ENCODE measurements around the gene PPP5C. TPM values are rescaled to one million over a fixed set of nuclear protein-coding genes. Genes with fewer than 3 reads are reported as not detected.

PPP5C gene
- polyA plus RNA-seq, 1 donor from 2014 or later, result 99.3 TPM

DNA sequence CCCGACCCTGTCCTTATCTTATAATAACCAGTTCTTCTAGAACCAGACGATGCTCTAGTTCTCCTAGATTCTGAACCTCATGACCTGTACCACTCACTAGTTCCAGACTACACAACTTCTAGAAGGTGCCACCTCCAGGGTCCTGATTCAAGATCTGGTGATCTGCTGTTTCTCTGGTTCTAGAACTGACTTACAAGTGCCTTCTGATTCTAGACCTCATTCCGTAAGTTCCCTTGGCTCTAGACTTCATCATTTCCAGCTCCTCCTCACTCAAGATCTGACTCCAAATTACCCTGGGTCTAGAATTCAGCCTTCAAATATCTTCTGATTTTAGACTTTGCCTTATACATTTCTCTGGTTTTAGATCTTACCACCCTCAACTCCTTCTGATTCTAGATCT is 5.0 kb upstream of the PPP5C start:
- Histone ChIP-seq H3K27ac (ENCODE audit: low read length) (no peak overlapping the region), H3K9me3 (ENCODE audit: low read length) (no peaks in the 10 kb centered on the region), H4K20me1 (ENCODE audit: insufficient read depth) (no peaks in the 10 kb centered on the region), H3K9me2 (ENCODE audit: insufficient read depth, low read length) (no peaks in the 10 kb centered on the region), H3K36me3 (ENCODE audit: insufficient read depth, low read length) (no peaks in the 10 kb centered on the region), H3K27me3 (ENCODE audit: insufficient read depth, low read depth, low read length) (no peaks in the 10 kb centered on the region), H3K79me2 (replicated peaks; ENCODE audit: insufficient read depth, low read length) (peaks cover under 1% of the 10 kb centered on the region), H3K9ac (ENCODE audit: low read length) (no peak overlapping the region), H3K4me3 (ENCODE audit: low read length) (no peak overlapping the region), H3K4me2 (ENCODE audit: low read length) (no peak overlapping the region), H2AFZ (ENCODE audit: low read depth, low read length) (no peak overlapping the region), H3F3A (ENCODE audit: insufficient read depth, low read length, poor library complexity, severe bottlenecking) (no peaks in the 10 kb centered on the region)
- TF ChIP-seq, protein P1, sequence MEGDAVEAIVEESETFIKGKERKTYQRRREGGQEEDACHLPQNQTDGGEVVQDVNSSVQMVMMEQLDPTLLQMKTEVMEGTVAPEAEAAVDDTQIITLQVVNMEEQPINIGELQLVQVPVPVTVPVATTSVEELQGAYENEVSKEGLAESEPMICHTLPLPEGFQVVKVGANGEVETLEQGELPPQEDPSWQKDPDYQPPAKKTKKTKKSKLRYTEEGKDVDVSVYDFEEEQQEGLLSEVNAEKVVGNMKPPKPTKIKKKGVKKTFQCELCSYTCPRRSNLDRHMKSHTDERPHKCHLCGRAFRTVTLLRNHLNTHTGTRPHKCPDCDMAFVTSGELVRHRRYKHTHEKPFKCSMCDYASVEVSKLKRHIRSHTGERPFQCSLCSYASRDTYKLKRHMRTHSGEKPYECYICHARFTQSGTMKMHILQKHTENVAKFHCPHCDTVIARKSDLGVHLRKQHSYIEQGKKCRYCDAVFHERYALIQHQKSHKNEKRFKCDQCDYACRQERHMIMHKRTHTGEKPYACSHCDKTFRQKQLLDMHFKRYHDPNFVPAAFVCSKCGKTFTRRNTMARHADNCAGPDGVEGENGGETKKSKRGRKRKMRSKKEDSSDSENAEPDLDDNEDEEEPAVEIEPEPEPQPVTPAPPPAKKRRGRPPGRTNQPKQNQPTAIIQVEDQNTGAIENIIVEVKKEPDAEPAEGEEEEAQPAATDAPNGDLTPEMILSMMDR (IDR thresholded peaks at IDR 0.05; ENCODE audit: poor library complexity, severe bottlenecking), result no peak
- TF ChIP-seq RAD21 (conservative IDR thresholded peaks at IDR 0.05) (no peak), EZH2 (IDR thresholded peaks at IDR 0.05; ENCODE audit: borderline replicate concordance, insufficient read depth, low read length, poor library complexity, severe bottlenecking) (no peak), MXI1 (conservative IDR thresholded peaks at IDR 0.05; ENCODE audit: poor library complexity, severe bottlenecking) (no peak), POLR2AphosphoS5 (IDR thresholded peaks at IDR 0.05) (no peak), EP300 (conservative IDR thresholded peaks at IDR 0.05; ENCODE audit: poor library complexity, severe bottlenecking) (no peak), SMC3 (conservative IDR thresholded peaks at IDR 0.05; ENCODE audit: poor library complexity) (no peak), TAF1 (IDR thresholded peaks at IDR 0.05; ENCODE audit: low read depth) (no peak)
- TF ChIP-seq, protein P2, sequence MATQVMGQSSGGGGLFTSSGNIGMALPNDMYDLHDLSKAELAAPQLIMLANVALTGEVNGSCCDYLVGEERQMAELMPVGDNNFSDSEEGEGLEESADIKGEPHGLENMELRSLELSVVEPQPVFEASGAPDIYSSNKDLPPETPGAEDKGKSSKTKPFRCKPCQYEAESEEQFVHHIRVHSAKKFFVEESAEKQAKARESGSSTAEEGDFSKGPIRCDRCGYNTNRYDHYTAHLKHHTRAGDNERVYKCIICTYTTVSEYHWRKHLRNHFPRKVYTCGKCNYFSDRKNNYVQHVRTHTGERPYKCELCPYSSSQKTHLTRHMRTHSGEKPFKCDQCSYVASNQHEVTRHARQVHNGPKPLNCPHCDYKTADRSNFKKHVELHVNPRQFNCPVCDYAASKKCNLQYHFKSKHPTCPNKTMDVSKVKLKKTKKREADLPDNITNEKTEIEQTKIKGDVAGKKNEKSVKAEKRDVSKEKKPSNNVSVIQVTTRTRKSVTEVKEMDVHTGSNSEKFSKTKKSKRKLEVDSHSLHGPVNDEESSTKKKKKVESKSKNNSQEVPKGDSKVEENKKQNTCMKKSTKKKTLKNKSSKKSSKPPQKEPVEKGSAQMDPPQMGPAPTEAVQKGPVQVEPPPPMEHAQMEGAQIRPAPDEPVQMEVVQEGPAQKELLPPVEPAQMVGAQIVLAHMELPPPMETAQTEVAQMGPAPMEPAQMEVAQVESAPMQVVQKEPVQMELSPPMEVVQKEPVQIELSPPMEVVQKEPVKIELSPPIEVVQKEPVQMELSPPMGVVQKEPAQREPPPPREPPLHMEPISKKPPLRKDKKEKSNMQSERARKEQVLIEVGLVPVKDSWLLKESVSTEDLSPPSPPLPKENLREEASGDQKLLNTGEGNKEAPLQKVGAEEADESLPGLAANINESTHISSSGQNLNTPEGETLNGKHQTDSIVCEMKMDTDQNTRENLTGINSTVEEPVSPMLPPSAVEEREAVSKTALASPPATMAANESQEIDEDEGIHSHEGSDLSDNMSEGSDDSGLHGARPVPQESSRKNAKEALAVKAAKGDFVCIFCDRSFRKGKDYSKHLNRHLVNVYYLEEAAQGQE (IDR thresholded peaks at IDR 0.05; ENCODE audit: borderline replicate concordance), result no peak

DNA sequence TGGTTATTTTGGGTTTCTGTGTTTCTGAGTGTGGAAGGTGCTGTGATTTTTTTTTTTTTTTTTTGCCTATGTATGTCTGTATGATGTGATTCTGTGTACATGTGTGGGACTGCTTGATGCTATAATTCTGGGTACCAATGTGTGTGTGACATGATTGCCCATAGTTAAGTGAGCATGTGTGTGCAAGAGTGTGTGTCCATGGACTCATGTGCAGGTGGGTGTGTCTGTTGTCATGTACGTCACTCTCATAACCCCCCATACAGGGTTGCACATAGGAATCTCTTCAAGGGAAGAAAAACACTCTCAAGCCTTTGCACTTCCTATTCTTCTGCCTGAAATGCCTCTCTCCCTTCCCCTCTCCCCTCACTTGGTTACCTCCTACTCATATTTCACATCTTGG is 2.5 kb upstream of the PPP5C start:
- TF ChIP-seq, protein P2 (IDR thresholded peaks at IDR 0.05; ENCODE audit: borderline replicate concordance), result no peak
- TF ChIP-seq MXI1 (conservative IDR thresholded peaks at IDR 0.05; ENCODE audit: poor library complexity, severe bottlenecking) (no peak), POLR2AphosphoS5 (IDR thresholded peaks at IDR 0.05) (no peak), EZH2 (IDR thresholded peaks at IDR 0.05; ENCODE audit: borderline replicate concordance, insufficient read depth, low read length, poor library complexity, severe bottlenecking) (no peak), EP300 (conservative IDR thresholded peaks at IDR 0.05; ENCODE audit: poor library complexity, severe bottlenecking) (no peak)
- no peaks in the 10 kb centered on the region for H4K20me1 ChIP-seq (ENCODE audit: insufficient read depth)
- no peak overlapping the region for H3K4me3 ChIP-seq (ENCODE audit: low read length)
- H3K27ac ChIP-seq (ENCODE audit: low read length), result no peak overlapping the region
- no peaks in the 10 kb centered on the region for H3K27me3 ChIP-seq (ENCODE audit: insufficient read depth, low read depth, low read length)
- no peaks in the 10 kb centered on the region for H3K9me2 ChIP-seq (ENCODE audit: insufficient read depth, low read length)
- no peaks in the 10 kb centered on the region for H3K9me3 ChIP-seq (ENCODE audit: low read length)
- no peak overlapping the region for H3K4me2 ChIP-seq (ENCODE audit: low read length)
- H3K36me3 ChIP-seq (ENCODE audit: insufficient read depth, low read length), result no peaks in the 10 kb centered on the region
- H3F3A ChIP-seq (ENCODE audit: insufficient read depth, low read length, poor library complexity, severe bottlenecking), result no peaks in the 10 kb centered on the region
- no peak overlapping the region for H3K9ac ChIP-seq (ENCODE audit: low read length)
- H3K79me2 ChIP-seq (replicated peaks; ENCODE audit: insufficient read depth, low read length), result peaks cover 24% of the 10 kb centered on the region
- H2AFZ ChIP-seq (ENCODE audit: low read depth, low read length), result no peak overlapping the region
